Heart left ventricle (tissue), 16 donors: Measurements from ENCODE around the gene XYLT1. TPM values are rescaled to one million over a fixed set of nuclear protein-coding genes. Genes with fewer than 3 reads are reported as not detected.

Experiments
- ATAC-seq, 4 donors: fragments of 200-7000 bp; cut with Tn5 transposase; one replicate each; pipeline ENCODE4 v1.9.1; 2020 to 2022; ENCODE audit warnings: moderate library complexity in 4 of 4, mild to moderate bottlenecking in 3 of 4, moderate number of reproducible peaks in 1 of 4
- DNase-seq, 5 donors: peaks; one replicate each; pipeline ENCODE4 v3.0.0-alpha.2; 2020
- H3K27ac ChIP-seq, 12 donors: fragments of 200-600 bp; sonication (generic) in 4 of 12; one replicate each; pipeline versions ENCODE4 v1.5.0 to v1.8.0; 2016 to 2022; ENCODE audit warnings: mild to moderate bottlenecking in 2 of 12
- H3K27me3 ChIP-seq, 9 donors: fragments of 200-600 bp; sonication (generic) in 2 of 9; one replicate each; pipeline versions ENCODE4 v1.5.1 to v1.8.0; 2016 to 2022; ENCODE audit warnings: mild to moderate bottlenecking in 3 of 9
- H3K36me3 ChIP-seq, 9 donors: fragments of 200-600 bp; sonication (generic) in 2 of 9; one replicate each; pipeline versions ENCODE4 v1.5.0 to v1.8.0; 2018 to 2022; ENCODE audit warnings: mild to moderate bottlenecking in 2 of 9
- H3K4me1 ChIP-seq, 12 donors: fragments of 200-600 bp; sonication (generic) in 4 of 12; one replicate each; pipeline versions ENCODE4 v1.5.0 to v1.8.0; 2016 to 2022; ENCODE audit warnings: mild to moderate bottlenecking in 3 of 12
- H3K4me3 ChIP-seq, 12 donors: fragments of 200-600 bp; sonication (generic) in 4 of 12; one replicate each; pipeline versions ENCODE4 v1.5.0 to v1.8.0; 2017 to 2022; ENCODE audit warnings: mild to moderate bottlenecking in 9 of 12, moderate library complexity in 4 of 12
- H3K9me3 ChIP-seq, 12 donors: fragments of 200-600 bp; sonication (generic) in 4 of 12; one replicate each; pipeline versions ENCODE4 v1.5.0 to v1.8.0; 2016 to 2022; ENCODE audit warnings: mild to moderate bottlenecking in 1 of 12
- POLR2A ChIP-seq, 2 donors: fragments of 450-650 bp; IDR thresholded peaks; one replicate each; pipeline ENCODE4 v1.6.1; 2017; ENCODE audit warnings: antibody characterized with exemption in 2 of 2, mild to moderate bottlenecking in 2 of 2, moderate library complexity in 2 of 2
- WGBS, 4 donors: extraction: QIAGEN DNeasy Blood & Tissue Kit in 2 of 4; methylation state at CpG; one replicate each; pipeline versions ENCODE4 v1.1.5 to v1.1.7; 2013 to 2018; 5-methylcytosine and 5-hydroxymethylcytosine counted together
- intact Hi-C, 10 donors: fragments of 100-400 bp; cut with DNase I; formaldehyde crosslinking; loops; one replicate each; pipeline versions ENCODE4 v1.11.1 to v1.14.2; 2022
- polyA plus RNA-seq, 2 donors: library from polyadenylated mRNA; stranded (reverse); fragments of 200-250 nt; gene quantifications; one replicate each; pipeline ENCODE4 v1.2.3, GENCODE V29; 2013
- total RNA-seq, 9 donors: library from RNA; depleted of rRNA in 2 of 9; stranded (reverse); fragments of >200 nt in 2 of 9; fragmentation: NEBNext Ultra II Directional in 3 of 9; extraction: Animal tissue kit (Norgen Biotek cat#: 25700) in 3 of 9; gene quantifications; one replicate each; pipeline versions ENCODE4 v1.1.0 to v1.2.4, GENCODE V29; 2016 to 2023
- TF ChIP-seq, protein P1 (sequence below), 12 donors: fragments of 200-600 bp; sonication (generic) in 4 of 12; IDR thresholded peaks; one replicate each; pipeline versions ENCODE4 v1.5.0 to v1.8.0; 2018 to 2022; ENCODE audit warnings: antibody characterized with exemption in 12 of 12, mild to moderate bottlenecking in 5 of 12
- donor health status: ischemic (EF 13 %, LVEDD 7.1; RV severe dilation, severe dysfunction).
- donor health status: healthy with polysubstance abuse.
- donor health status: DM: no; HTN: yes; CAD: no.
- donor health status: DM: no; HTN: no; CAD: no.
- donor health status: ischemic (EF 25% LVEDD 6.9; RV normal size, moderate dysfunction).
- donor health status: ischemic (EF 25% LVEDD 5.7; RV mildly dilated, moderate dysfunction).
- donor health status: healthy.
- donor health status: DM: yes; HTN: yes; CAD: no.
- donor health status: ischemic (EF 35%, LVEDD 5.7; RV mildly dilated, moderate dysfunction).
- donor health status: nonischemic (EF 11% LVEDD 7.7; RV severe dilation, severe dysfunction).
- donor health status: DM: yes; HTN: yes; CAD: no.
- donor health status: PGD.
- donor health status: ischemic (EF 29% LVEDD 5.4; RV normal size, mild dysfunction).
- donor health status: nonischemic (EF 23%, LVEDD 6.1; RV moderate dilation, normal function).

XYLT1 gene
- total and polyA plus RNA-seq, 11 donors = 0.46 to 12.3 (median 2.4) TPM

DNA sequence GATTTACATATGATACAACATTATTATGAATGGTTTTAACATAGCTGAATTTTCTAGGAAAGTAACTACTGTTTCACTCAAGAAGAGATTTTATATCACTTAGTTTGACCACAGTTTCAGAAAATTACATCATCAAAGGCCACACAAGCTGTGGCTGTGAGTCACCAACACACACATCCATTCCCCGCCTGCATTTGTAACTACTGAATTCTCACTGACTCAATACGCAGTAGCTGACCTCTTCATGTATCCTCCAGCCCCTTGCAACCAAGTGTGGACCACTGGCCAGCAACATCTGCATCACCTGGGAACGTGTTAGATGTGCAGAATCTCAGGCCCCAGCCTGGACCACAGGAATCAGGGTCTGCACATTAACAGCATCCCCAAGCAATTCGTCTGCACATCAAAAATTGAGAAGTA lies 197.6 kb downstream of the XYLT1 start:
- Histone ChIP-seq H3K36me3 (no peaks in the 10 kb centered on the region), H3K9me3 (no peaks in the 10 kb centered on the region), H3K27me3 (no peaks in the 10 kb centered on the region), H3K4me3 (no peak overlapping the region), H3K4me1 (peaks cover 0 to 14% (median 2%) of the 10 kb centered on the region in 12 donors), H3K27ac (no peak overlapping the region)
- TF ChIP-seq, protein P1, sequence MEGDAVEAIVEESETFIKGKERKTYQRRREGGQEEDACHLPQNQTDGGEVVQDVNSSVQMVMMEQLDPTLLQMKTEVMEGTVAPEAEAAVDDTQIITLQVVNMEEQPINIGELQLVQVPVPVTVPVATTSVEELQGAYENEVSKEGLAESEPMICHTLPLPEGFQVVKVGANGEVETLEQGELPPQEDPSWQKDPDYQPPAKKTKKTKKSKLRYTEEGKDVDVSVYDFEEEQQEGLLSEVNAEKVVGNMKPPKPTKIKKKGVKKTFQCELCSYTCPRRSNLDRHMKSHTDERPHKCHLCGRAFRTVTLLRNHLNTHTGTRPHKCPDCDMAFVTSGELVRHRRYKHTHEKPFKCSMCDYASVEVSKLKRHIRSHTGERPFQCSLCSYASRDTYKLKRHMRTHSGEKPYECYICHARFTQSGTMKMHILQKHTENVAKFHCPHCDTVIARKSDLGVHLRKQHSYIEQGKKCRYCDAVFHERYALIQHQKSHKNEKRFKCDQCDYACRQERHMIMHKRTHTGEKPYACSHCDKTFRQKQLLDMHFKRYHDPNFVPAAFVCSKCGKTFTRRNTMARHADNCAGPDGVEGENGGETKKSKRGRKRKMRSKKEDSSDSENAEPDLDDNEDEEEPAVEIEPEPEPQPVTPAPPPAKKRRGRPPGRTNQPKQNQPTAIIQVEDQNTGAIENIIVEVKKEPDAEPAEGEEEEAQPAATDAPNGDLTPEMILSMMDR (IDR thresholded peaks at IDR 0.05) = no peak
- no peak for TF ChIP-seq POLR2A (IDR thresholded peaks at IDR 0.05)
- intact Hi-C loops = loop anchor here in 5 of 10 donors (10.0 kb wide), 2 partner anchors 192 to 408 kb away; no protein-coding TSS in a partner anchor
- DNase-seq (no peak), ATAC-seq (peak in 3 of 4 donors; percentile 45 to 65 (median 54))
- WGBS, 4 donors = 75 to 87% (median 84%) methylated on average over 3 to 4 of the region's 4 CpGs

DNA sequence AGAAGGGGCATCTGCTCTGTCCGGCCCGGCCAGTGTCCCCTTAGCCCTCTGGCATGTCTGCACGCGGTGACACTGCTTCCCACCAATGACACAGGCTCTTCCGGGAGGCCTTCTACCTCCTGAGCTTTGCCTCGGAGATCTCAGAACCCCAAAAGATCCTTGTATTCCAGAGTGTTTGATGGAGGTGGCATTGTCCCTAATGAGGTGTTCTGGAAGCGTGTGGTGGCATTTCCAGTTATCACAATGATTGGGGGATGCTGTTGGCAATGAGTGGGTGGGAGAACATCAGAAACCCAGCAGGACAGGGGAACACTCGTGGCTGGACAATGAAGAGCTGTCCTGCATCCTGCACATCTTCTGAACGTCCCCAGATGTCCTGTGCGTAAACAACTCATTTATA lies 198.0 kb downstream of the XYLT1 start:
- ATAC-seq (no peak), DNase-seq (no peak)
- Histone ChIP-seq H3K27me3 (no peaks in the 10 kb centered on the region), H3K4me3 (no peak overlapping the region), H3K36me3 (no peaks in the 10 kb centered on the region), H3K9me3 (no peaks in the 10 kb centered on the region), H3K4me1 (peaks cover 0 to 14% (median 2%) of the 10 kb centered on the region in 12 donors), H3K27ac (peak overlapping the region in 1 of 12 donors; percentile 8)
- intact Hi-C loops = loop anchor here in 5 of 10 donors (10.0 kb wide), 2 partner anchors 192 to 408 kb away; no protein-coding TSS in a partner anchor
- TF ChIP-seq, protein P1 (IDR thresholded peaks at IDR 0.05) = no peak
- no peak for TF ChIP-seq POLR2A (IDR thresholded peaks at IDR 0.05)
- 87 to 95% (median 91%) methylated on average over 10 of the region's 10 CpGs for WGBS, 4 donors

DNA sequence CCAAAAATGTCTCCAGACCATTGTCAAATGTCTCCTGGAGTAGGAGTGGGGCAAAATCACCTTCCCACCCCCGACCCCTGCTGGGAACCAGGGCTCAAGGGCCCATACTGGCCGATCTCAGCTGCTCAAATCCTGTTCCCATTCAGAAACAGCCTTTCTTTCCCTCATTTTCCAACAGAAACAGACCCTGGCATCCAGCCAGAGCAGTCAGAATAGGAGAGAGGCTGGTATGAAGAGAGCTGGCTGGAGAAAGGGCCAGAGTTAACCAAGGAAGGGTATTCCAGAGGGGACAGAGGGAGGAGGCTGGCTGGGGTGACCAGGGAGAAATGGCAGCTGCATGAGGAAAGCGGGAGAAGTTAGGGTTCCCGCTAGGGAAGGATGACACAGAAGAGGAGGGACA lies 199.1 kb downstream of the XYLT1 start:
- Histone ChIP-seq H3K36me3 (no peaks in the 10 kb centered on the region), H3K9me3 (no peaks in the 10 kb centered on the region), H3K4me1 (peaks cover 0 to 14% (median 2%) of the 10 kb centered on the region in 12 donors), H3K4me3 (no peak overlapping the region), H3K27ac (peak overlapping the region in 1 of 12 donors; percentile 64), H3K27me3 (no peaks in the 10 kb centered on the region)
- TF ChIP-seq, protein P1 (IDR thresholded peaks at IDR 0.05) = no peak
- TF ChIP-seq POLR2A (IDR thresholded peaks at IDR 0.05) = no peak
- WGBS, 4 donors = 75 to 87% (median 79%) methylated on average over 4 of the region's 4 CpGs
- intact Hi-C loops = loop anchor here in 5 of 10 donors (10.0 kb wide), 2 partner anchors 193 to 407 kb away; no protein-coding TSS in a partner anchor
- peak in 1 of 4 donors; percentile 18 for ATAC-seq
- no peak for DNase-seq

- no peaks in the 10 kb centered on the region for H3K9me3 ChIP-seq
- no peak for TF ChIP-seq POLR2A (IDR thresholded peaks at IDR 0.05)
- TF ChIP-seq, protein P1 (IDR thresholded peaks at IDR 0.05) = no peak
- DNase-seq (peak in 1 of 5 donors; percentile 32), ATAC-seq (peak in 3 of 4 donors; percentile 49 to 62 (median 52))
- peak overlapping the region in 1 of 12 donors; percentile 64 for H3K27ac ChIP-seq
- H3K27me3 ChIP-seq = no peaks in the 10 kb centered on the region
- no peaks in the 10 kb centered on the region for H3K36me3 ChIP-seq
- intact Hi-C loops = loop anchor here in 5 of 10 donors (10.0 kb wide), 2 partner anchors 194 to 406 kb away; no protein-coding TSS in a partner anchor
- WGBS, 4 donors = 55 to 72% (median 64%) methylated on average over 6 of the region's 6 CpGs
- peaks cover 0 to 14% (median 2%) of the 10 kb centered on the region in 12 donors for H3K4me1 ChIP-seq
- no peak overlapping the region for H3K4me3 ChIP-seq
Measured at GRCh38 chr16:17270683-17271109, 200.1 kb downstream of the XYLT1 start.
